K562 (cell line): ENCODE measurements around the gene N4BP2. TPM values are rescaled to one million over a fixed set of nuclear protein-coding genes. Genes with fewer than 3 reads are reported as not detected.

Experiments used
- ELF2 ChIP-seq: fragments of 250-450 bp; sonication (Bioruptor Pico); IDR thresholded peaks from 2 replicates; pipeline ENCODE4 v1.5.0; 2021; ENCODE audit warnings: mild to moderate bottlenecking
- FOXJ3 ChIP-seq: sonication (generic); formaldehyde crosslinking; IDR thresholded peaks from 2 replicates; pipeline ENCODE4 v1.4.0; 2020; ENCODE audit warnings: mild to moderate bottlenecking, missing genetic modification reagents
- GATAD2B ChIP-seq: fragments of 450-650 bp; IDR thresholded peaks from 2 replicates; pipeline ENCODE4 v1.6.1; 2017; ENCODE audit warnings: mild to moderate bottlenecking, borderline replicate concordance
- HLTF ChIP-seq: fragments of 450-650 bp; IDR thresholded peaks from 2 replicates; pipeline ENCODE4 v1.6.1; 2016
- HMG20B ChIP-seq: fragments of 250-450 bp; sonication (Bioruptor Pico); IDR thresholded peaks from 2 replicates; pipeline ENCODE4 v1.5.0; 2021; ENCODE audit warnings: mild to moderate bottlenecking
- HNRNPUL1 ChIP-seq: fragments of 200-400 bp; formaldehyde crosslinking; IDR thresholded peaks from 2 replicates; pipeline ENCODE4 v1.6.1; 2017; ENCODE audit warnings: low read length
- HSF4 ChIP-seq: fragments of 250-450 bp; sonication (Bioruptor Pico); IDR thresholded peaks from 2 replicates; pipeline ENCODE4 v2.1.2; 2022; ENCODE audit warnings: mild to moderate bottlenecking, moderate library complexity, borderline replicate concordance
- KAT8 ChIP-seq: fragments of 450-650 bp; IDR thresholded peaks from 2 replicates; pipeline ENCODE4 v1.6.1; 2016; ENCODE audit warnings: low read depth, mild to moderate bottlenecking
- LARP7 ChIP-seq: fragments of 450-650 bp; IDR thresholded peaks from 2 replicates; pipeline ENCODE4 v1.6.1; 2016
- LCOR ChIP-seq: sonication (generic); formaldehyde crosslinking; IDR thresholded peaks from 2 replicates; pipeline ENCODE4 v1.8.0; 2022; ENCODE audit warnings: mild to moderate bottlenecking, missing genetic modification reagents
- MYC ChIP-seq, 2 experiments: fragments of 250-450 bp in 1 of 2; sonication (Bioruptor Pico) in 1 of 2; IDR thresholded peaks; 2 replicates each; pipeline versions ENCODE4 v1.5.1 to v1.6.1; 2012 to 2021; ENCODE audit warnings: low read depth in 2 of 2, borderline replicate concordance in 1 of 2, improper control_type of control experiment in 1 of 2, low read length in 1 of 2, mild to moderate bottlenecking in 1 of 2, moderate library complexity in 1 of 2
- NFYB ChIP-seq: IDR thresholded peaks from 2 replicates; pipeline ENCODE4 v1.6.1; 2011; ENCODE audit warnings: mild to moderate bottlenecking, moderate library complexity; ENCODE audit not compliant: insufficient read length; ENCODE audit errors: extremely low read depth
- NUFIP1 ChIP-seq: fragments of 450-650 bp; IDR thresholded peaks from 2 replicates; pipeline ENCODE4 v1.6.1; 2018; ENCODE audit not compliant: partially characterized antibody
- POLR3G ChIP-seq: IDR thresholded peaks from 2 replicates; pipeline ENCODE4 v1.6.1; 2011; ENCODE audit not compliant: insufficient read length, insufficient replicate concordance; ENCODE audit errors: extremely low read depth
- RBM14 ChIP-seq: fragments of 200-400 bp; formaldehyde crosslinking; IDR thresholded peaks from 2 replicates; pipeline ENCODE4 v1.6.1; 2018; ENCODE audit warnings: low read depth, mild to moderate bottlenecking, low read length, moderate library complexity, borderline replicate concordance; ENCODE audit not compliant: insufficient read depth
- RBM22 ChIP-seq: fragments of 200-400 bp; formaldehyde crosslinking; IDR thresholded peaks from 2 replicates; pipeline ENCODE4 v1.6.1; 2018; ENCODE audit warnings: low read length, low read depth; ENCODE audit not compliant: poor library complexity, severe bottlenecking
- RFX5 ChIP-seq: IDR thresholded peaks from 2 replicates; pipeline ENCODE4 v1.6.1; 2011; ENCODE audit warnings: low read depth, mild to moderate bottlenecking, improper control_type of control experiment, low read length
- RNF2 ChIP-seq: sonication (generic); IDR thresholded peaks from 2 replicates; pipeline ENCODE4 v1.6.1; 2016
- SETDB1 ChIP-seq: IDR thresholded peaks from one replicate; pipeline ENCODE4 v1.6.1; 2012; ENCODE audit warnings: low read length, control low read depth, inconsistent platforms
- SMARCB1 ChIP-seq: IDR thresholded peaks from 2 replicates; pipeline ENCODE4 v1.6.1; 2011; ENCODE audit warnings: improper control_type of control experiment, low read depth; ENCODE audit not compliant: insufficient read length
- SREBF2 ChIP-seq: sonication (generic); formaldehyde crosslinking; IDR thresholded peaks from 2 replicates; pipeline ENCODE4 v1.4.0; 2020; ENCODE audit warnings: mild to moderate bottlenecking, missing genetic modification reagents
- ZKSCAN8 ChIP-seq: fragments of 200-800 bp; sonication (Bioruptor generic); IDR thresholded peaks from 2 replicates; pipeline ENCODE4 v1.6.1; 2016; ENCODE audit warnings: missing genetic modification characterization, missing compliant biosample characterization
- ZNF780A ChIP-seq: fragments of 250-450 bp; sonication (Bioruptor Pico); IDR thresholded peaks from 2 replicates; pipeline ENCODE4 v1.5.0; 2021; ENCODE audit warnings: mild to moderate bottlenecking
- polyA plus RNA-seq, 8 experiments: library from polyadenylated mRNA; depleted of rRNA in 4 of 8; stranded (reverse) in 5 of 8; unstranded in 3 of 8; fragments of >200 nt; fragmentation: Nextera tagmentation in 2 of 8; fragmentation: Illumina TruSeq in 1 of 8; extraction: Ambion mirVana in 2 of 8; extraction: Trizol in 1 of 8; gene quantifications; 2 replicates each; pipeline versions ENCODE4 v1.2.1 to v1.2.3, GENCODE V29; 2011 to 2014; ENCODE audit warnings: inconsistent platforms in 1 of 8, missing spikeins in 1 of 8
- total RNA-seq, 7 experiments: library from RNA; depleted of rRNA in 6 of 7; stranded (reverse); fragments of >200 nt in 6 of 7; fragmentation: Illumina TruSeq in 2 of 7; extraction: Trizol in 2 of 7; gene quantifications; 2 replicates each; pipeline versions ENCODE4 v1.2.1 to v1.2.3, GENCODE V29; 2011 to 2021; ENCODE audit warnings: low replicate concordance in 1 of 7
- TF ChIP-seq, protein P1 (sequence below), 2 experiments: fragments of 150-350 bp in 1 of 2; IDR thresholded peaks; 2 replicates each; pipeline ENCODE4 v1.6.1; 2012 to 2016; ENCODE audit warnings: low read depth in 2 of 2, low read length in 2 of 2, mild to moderate bottlenecking in 1 of 2, moderate library complexity in 1 of 2
- TF ChIP-seq, protein P2 (sequence below): fragments of 450-650 bp; formaldehyde crosslinking; IDR thresholded peaks from 2 replicates; pipeline ENCODE4 v1.4.0; 2022; ENCODE audit warnings: mild to moderate bottlenecking, moderate library complexity

Gene N4BP2
- total and polyA plus RNA-seq, 9 of the 15 experiments (the other 6 are each of a cell fraction or from before 2014, with no cell fraction given) = 2.7 to 12.6 (median 7.6) TPM

DNA sequence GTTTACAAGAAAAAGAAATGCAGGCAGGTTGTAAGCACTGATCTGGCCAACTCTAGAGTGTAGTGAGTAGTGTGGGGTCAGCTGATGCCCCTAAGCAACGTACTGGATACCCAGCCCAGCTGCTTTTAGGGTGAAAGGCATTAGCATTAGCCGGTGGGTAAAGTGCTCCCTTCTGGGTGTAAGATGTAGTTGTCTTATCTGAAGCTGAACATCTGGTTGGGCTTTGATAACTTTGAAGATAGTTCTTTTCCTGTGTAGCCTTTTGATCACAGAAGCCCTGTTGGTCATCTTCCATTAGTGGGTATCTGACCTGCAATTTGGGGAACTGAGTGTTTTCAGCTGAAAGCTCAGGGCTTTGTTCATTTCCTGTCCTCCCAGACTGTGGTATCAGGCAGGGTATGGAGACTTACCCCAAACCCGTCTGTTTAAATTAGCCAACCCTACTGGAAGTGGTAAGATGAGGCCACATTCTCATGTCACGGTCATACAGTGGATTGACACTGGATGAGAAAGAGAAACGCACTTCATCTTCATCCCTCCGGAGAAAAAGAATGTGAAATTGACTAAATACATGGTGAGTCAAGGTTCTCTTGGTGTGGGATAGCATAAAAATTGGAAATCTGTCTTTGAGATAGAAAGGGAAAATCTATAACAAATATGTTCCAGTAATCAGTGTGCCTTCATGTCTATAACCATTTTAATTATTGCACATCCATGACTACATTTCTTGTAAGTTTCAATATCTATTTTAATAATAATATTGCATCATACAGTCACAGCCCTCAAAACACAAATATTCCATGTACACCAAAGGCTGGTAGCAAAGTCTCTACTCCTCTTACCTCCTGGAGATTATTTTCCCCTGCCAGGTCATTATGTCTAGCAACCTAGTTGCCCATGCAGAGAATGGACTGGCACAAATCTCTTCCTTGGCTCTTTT, 148.9 kb downstream of the N4BP2 start (continued):
- TF ChIP-seq, protein P1, sequence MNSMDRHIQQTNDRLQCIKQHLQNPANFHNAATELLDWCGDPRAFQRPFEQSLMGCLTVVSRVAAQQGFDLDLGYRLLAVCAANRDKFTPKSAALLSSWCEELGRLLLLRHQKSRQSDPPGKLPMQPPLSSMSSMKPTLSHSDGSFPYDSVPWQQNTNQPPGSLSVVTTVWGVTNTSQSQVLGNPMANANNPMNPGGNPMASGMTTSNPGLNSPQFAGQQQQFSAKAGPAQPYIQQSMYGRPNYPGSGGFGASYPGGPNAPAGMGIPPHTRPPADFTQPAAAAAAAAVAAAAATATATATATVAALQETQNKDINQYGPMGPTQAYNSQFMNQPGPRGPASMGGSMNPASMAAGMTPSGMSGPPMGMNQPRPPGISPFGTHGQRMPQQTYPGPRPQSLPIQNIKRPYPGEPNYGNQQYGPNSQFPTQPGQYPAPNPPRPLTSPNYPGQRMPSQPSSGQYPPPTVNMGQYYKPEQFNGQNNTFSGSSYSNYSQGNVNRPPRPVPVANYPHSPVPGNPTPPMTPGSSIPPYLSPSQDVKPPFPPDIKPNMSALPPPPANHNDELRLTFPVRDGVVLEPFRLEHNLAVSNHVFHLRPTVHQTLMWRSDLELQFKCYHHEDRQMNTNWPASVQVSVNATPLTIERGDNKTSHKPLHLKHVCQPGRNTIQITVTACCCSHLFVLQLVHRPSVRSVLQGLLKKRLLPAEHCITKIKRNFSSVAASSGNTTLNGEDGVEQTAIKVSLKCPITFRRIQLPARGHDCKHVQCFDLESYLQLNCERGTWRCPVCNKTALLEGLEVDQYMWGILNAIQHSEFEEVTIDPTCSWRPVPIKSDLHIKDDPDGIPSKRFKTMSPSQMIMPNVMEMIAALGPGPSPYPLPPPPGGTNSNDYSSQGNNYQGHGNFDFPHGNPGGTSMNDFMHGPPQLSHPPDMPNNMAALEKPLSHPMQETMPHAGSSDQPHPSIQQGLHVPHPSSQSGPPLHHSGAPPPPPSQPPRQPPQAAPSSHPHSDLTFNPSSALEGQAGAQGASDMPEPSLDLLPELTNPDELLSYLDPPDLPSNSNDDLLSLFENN (IDR thresholded peaks at IDR 0.05; ENCODE audit: low read depth in 2 of 2, low read length in 2 of 2) = peak in 1 of 2 experiments; percentile 61; a peak in 2 of 4 replicates
- TF ChIP-seq ZNF780A = 0 out of 2 replicates have a peak, but pooled peaks have one; percentile 5
- TF ChIP-seq FOXJ3 (CRISPR knock-in tag) = no peak
- no peak for TF ChIP-seq HLTF
- no peak for TF ChIP-seq KAT8
- no peak for TF ChIP-seq NFYB
- TF ChIP-seq ELF2 (CRISPR knock-in tag) = no peak
- peak; percentile 86; the same call in 1 of the 2 replicates for TF ChIP-seq RNF2
- no peak for TF ChIP-seq RFX5
- TF ChIP-seq SREBF2 (CRISPR knock-in tag) = no peak
- TF ChIP-seq RBM22 = no peak
- no peak for TF ChIP-seq ZKSCAN8
- no peak for TF ChIP-seq HSF4 (CRISPR knock-in tag)
- TF ChIP-seq LARP7 = no peak
- no peak for TF ChIP-seq RBM14
- TF ChIP-seq, protein P2, sequence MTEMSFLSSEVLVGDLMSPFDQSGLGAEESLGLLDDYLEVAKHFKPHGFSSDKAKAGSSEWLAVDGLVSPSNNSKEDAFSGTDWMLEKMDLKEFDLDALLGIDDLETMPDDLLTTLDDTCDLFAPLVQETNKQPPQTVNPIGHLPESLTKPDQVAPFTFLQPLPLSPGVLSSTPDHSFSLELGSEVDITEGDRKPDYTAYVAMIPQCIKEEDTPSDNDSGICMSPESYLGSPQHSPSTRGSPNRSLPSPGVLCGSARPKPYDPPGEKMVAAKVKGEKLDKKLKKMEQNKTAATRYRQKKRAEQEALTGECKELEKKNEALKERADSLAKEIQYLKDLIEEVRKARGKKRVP (CRISPR knock-in tag) = peak; percentile 61; the same call in 1 of the 2 replicates
- peak; percentile 70; the same call in 1 of the 2 replicates for TF ChIP-seq LCOR (CRISPR knock-in tag)
- peak; percentile 14; the same call in 1 of the 2 replicates for TF ChIP-seq MYC (IDR thresholded peaks at IDR 0.05; ENCODE audit: low read depth, low read length)
- no peak for TF ChIP-seq MYC (CRISPR knock-in tag; IDR thresholded peaks at IDR 0.05; ENCODE audit: borderline replicate concordance, low read depth)
- TF ChIP-seq SETDB1 = no peak
- TF ChIP-seq POLR3G = no peak
- peak; percentile 54; the same call in 1 of the 2 replicates for TF ChIP-seq GATAD2B
- TF ChIP-seq HNRNPUL1 = no peak
- TF ChIP-seq HMG20B (CRISPR knock-in tag) = no peak
- TF ChIP-seq NUFIP1 = no peak
- peak; percentile 13 for TF ChIP-seq SMARCB1
